Neural cell (in vitro differentiated cells): ENCODE results near the gene CCNI. TPM values are rescaled to one million over a fixed set of nuclear protein-coding genes. Genes with fewer than 3 reads are reported as not detected.

Experiments used
- H2AFZ ChIP-seq: fragments of 200-600, 300-800 bp; sonication (generic), shearing (Covaris generic); 2 replicates; pipeline ENCODE4 v1.6.0; 2014; ENCODE audit warnings: low read depth, mild to moderate bottlenecking, antibody characterized with exemption, low read length, moderate library complexity
- H3F3A ChIP-seq: fragments of 200-600 bp; shearing (Covaris generic); 2 replicates; pipeline ENCODE4 v1.6.1; 2016; ENCODE audit warnings: mild to moderate bottlenecking, moderate library complexity, mixed read lengths, antibody characterized with exemption, low read length; ENCODE audit not compliant: insufficient read depth, poor library complexity, severe bottlenecking
- H3K27ac ChIP-seq: fragments of 200-600, 300-800 bp; sonication (generic), shearing (Covaris generic); 2 replicates; pipeline ENCODE4 v1.5.1; 2014; ENCODE audit warnings: mild to moderate bottlenecking, low read length, moderate library complexity
- H3K27me3 ChIP-seq: fragments of 300-800, 200-600 bp; sonication (generic), shearing (Covaris generic); 2 replicates; pipeline ENCODE4 v1.6.0; 2014; ENCODE audit warnings: mild to moderate bottlenecking, low read depth, low read length, moderate library complexity; ENCODE audit not compliant: insufficient read depth
- H3K36me3 ChIP-seq: fragments of 300-800, 200-600 bp; sonication (generic), shearing (Covaris generic); 2 replicates; pipeline ENCODE4 v1.5.1; 2014; ENCODE audit warnings: mild to moderate bottlenecking, antibody characterized with exemption, low read length, moderate library complexity; ENCODE audit not compliant: insufficient read depth
- H3K4me2 ChIP-seq: fragments of 300-800, 200-600 bp; sonication (generic), shearing (Covaris generic); 2 replicates; pipeline ENCODE4 v1.6.0; 2014; ENCODE audit warnings: mild to moderate bottlenecking, low read length
- H3K4me3 ChIP-seq: fragments of 300-800, 200-600 bp; sonication (generic), shearing (Covaris generic); 2 replicates; pipeline ENCODE4 v1.5.1; 2014; ENCODE audit warnings: mild to moderate bottlenecking, low read length, moderate library complexity
- H3K79me2 ChIP-seq: fragments of 200-600 bp; shearing (Covaris generic); replicated peaks from 2 replicates; pipeline ENCODE4 v1.6.0; 2014; ENCODE audit warnings: mild to moderate bottlenecking, low read length, moderate library complexity; ENCODE audit not compliant: insufficient read depth
- H3K9ac ChIP-seq: fragments of 300-800, 200-600 bp; sonication (generic), shearing (Covaris generic); 2 replicates; pipeline ENCODE4 v1.6.1; 2016; ENCODE audit warnings: mild to moderate bottlenecking, low read length, mixed read lengths
- H3K9me2 ChIP-seq: fragments of 200-600 bp; shearing (Covaris generic); 2 replicates; pipeline ENCODE4 v1.6.1; 2016; ENCODE audit warnings: mild to moderate bottlenecking, low read length, mixed read lengths; ENCODE audit not compliant: insufficient read depth
- H3K9me3 ChIP-seq: fragments of 200-600, 300-800 bp; sonication (generic), shearing (Covaris generic); 2 replicates; pipeline ENCODE4 v1.6.1; 2016; ENCODE audit warnings: mild to moderate bottlenecking, mixed run types, low read length, moderate library complexity, mixed read lengths
- H4K20me1 ChIP-seq: fragments of 200-600 bp; shearing (Covaris generic); 2 replicates; pipeline ENCODE4 v1.6.1; 2016; ENCODE audit warnings: mild to moderate bottlenecking, mixed run types; ENCODE audit not compliant: insufficient read depth
- EP300 ChIP-seq: fragments of 450-650 bp; conservative IDR thresholded peaks from 2 replicates; pipeline ENCODE4 v1.6.1; 2014; ENCODE audit warnings: antibody characterized with exemption, mild to moderate bottlenecking, moderate library complexity; ENCODE audit not compliant: poor library complexity, severe bottlenecking
- EZH2 ChIP-seq: fragments of 200-600, 300-800 bp; shearing (Covaris generic), sonication (generic); IDR thresholded peaks from 2 replicates; pipeline ENCODE4 v1.6.1; 2014; ENCODE audit warnings: antibody characterized with exemption, low read length, borderline replicate concordance, mild to moderate bottlenecking; ENCODE audit not compliant: insufficient read depth, poor library complexity, severe bottlenecking
- MXI1 ChIP-seq: fragments of 450-650 bp; conservative IDR thresholded peaks from 2 replicates; pipeline ENCODE4 v1.6.1; 2014; ENCODE audit warnings: antibody characterized with exemption, mild to moderate bottlenecking; ENCODE audit not compliant: poor library complexity, severe bottlenecking
- POLR2AphosphoS5 ChIP-seq: IDR thresholded peaks from 2 replicates; pipeline ENCODE4 v1.6.1; 2012
- RAD21 ChIP-seq: fragments of 450-650 bp; conservative IDR thresholded peaks from 2 replicates; pipeline ENCODE4 v1.6.1; 2014; ENCODE audit warnings: antibody characterized with exemption, mild to moderate bottlenecking, moderate library complexity
- SMC3 ChIP-seq: fragments of 450-650 bp; conservative IDR thresholded peaks from 2 replicates; pipeline ENCODE4 v1.6.1; 2014; ENCODE audit warnings: antibody characterized with exemption, mild to moderate bottlenecking, moderate library complexity; ENCODE audit not compliant: poor library complexity
- TAF1 ChIP-seq: IDR thresholded peaks from 2 replicates; pipeline ENCODE4 v1.6.1; 2012; ENCODE audit warnings: low read depth
- polyA plus RNA-seq: library from polyadenylated mRNA; depleted of rRNA; stranded (reverse); fragments of >200 nt; gene quantifications from 2 replicates; pipeline ENCODE4 v1.2.3, GENCODE V29; 2014
- TF ChIP-seq, protein P1 (sequence below): IDR thresholded peaks from 2 replicates; pipeline ENCODE4 v1.6.1; 2012; ENCODE audit warnings: borderline replicate concordance
- TF ChIP-seq, protein P2 (sequence below): fragments of 450-650 bp; IDR thresholded peaks from 2 replicates; pipeline ENCODE4 v1.5.1; 2014; ENCODE audit warnings: antibody characterized with exemption, mild to moderate bottlenecking, moderate library complexity; ENCODE audit not compliant: poor library complexity, severe bottlenecking

CCNI gene
- polyA plus RNA-seq, 1 donor from 2014 or later, result 129 TPM

DNA sequence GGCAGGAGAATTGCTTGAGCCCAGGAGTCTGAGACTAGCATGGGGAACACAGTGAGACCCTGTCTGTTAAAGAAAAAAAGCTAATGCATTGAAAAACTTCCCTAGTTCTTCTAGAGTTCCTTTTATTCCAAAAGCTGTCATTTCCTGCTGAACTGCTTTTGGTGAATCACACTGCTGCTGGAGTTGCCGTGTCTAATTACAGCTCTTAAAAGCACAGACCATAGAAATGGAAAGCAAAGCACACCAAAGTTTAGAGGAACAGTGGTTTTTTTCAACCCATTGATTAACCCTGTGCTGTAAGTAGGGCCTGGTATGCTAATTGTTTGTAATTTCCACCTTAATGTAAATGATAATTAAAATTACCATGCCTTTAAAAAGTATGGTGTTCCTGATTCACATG, 73.9 kb downstream of the CCNI start:
- TF ChIP-seq TAF1 (no peak), EP300 (no peak), POLR2AphosphoS5 (no peak), EZH2 (no peak), SMC3 (no peak), MXI1 (no peak), RAD21 (no peak)
- TF ChIP-seq, protein P1, sequence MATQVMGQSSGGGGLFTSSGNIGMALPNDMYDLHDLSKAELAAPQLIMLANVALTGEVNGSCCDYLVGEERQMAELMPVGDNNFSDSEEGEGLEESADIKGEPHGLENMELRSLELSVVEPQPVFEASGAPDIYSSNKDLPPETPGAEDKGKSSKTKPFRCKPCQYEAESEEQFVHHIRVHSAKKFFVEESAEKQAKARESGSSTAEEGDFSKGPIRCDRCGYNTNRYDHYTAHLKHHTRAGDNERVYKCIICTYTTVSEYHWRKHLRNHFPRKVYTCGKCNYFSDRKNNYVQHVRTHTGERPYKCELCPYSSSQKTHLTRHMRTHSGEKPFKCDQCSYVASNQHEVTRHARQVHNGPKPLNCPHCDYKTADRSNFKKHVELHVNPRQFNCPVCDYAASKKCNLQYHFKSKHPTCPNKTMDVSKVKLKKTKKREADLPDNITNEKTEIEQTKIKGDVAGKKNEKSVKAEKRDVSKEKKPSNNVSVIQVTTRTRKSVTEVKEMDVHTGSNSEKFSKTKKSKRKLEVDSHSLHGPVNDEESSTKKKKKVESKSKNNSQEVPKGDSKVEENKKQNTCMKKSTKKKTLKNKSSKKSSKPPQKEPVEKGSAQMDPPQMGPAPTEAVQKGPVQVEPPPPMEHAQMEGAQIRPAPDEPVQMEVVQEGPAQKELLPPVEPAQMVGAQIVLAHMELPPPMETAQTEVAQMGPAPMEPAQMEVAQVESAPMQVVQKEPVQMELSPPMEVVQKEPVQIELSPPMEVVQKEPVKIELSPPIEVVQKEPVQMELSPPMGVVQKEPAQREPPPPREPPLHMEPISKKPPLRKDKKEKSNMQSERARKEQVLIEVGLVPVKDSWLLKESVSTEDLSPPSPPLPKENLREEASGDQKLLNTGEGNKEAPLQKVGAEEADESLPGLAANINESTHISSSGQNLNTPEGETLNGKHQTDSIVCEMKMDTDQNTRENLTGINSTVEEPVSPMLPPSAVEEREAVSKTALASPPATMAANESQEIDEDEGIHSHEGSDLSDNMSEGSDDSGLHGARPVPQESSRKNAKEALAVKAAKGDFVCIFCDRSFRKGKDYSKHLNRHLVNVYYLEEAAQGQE, result no peak
- TF ChIP-seq, protein P2, sequence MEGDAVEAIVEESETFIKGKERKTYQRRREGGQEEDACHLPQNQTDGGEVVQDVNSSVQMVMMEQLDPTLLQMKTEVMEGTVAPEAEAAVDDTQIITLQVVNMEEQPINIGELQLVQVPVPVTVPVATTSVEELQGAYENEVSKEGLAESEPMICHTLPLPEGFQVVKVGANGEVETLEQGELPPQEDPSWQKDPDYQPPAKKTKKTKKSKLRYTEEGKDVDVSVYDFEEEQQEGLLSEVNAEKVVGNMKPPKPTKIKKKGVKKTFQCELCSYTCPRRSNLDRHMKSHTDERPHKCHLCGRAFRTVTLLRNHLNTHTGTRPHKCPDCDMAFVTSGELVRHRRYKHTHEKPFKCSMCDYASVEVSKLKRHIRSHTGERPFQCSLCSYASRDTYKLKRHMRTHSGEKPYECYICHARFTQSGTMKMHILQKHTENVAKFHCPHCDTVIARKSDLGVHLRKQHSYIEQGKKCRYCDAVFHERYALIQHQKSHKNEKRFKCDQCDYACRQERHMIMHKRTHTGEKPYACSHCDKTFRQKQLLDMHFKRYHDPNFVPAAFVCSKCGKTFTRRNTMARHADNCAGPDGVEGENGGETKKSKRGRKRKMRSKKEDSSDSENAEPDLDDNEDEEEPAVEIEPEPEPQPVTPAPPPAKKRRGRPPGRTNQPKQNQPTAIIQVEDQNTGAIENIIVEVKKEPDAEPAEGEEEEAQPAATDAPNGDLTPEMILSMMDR, result no peak
- H3K4me2 ChIP-seq, result no peak overlapping the region
- no peaks in the 10 kb centered on the region for H3F3A ChIP-seq
- H3K36me3 ChIP-seq, result peaks cover 14% of the 10 kb centered on the region
- peaks cover 8% of the 10 kb centered on the region for H3K79me2 ChIP-seq
- no peaks in the 10 kb centered on the region for H3K9me3 ChIP-seq
- no peaks in the 10 kb centered on the region for H3K27me3 ChIP-seq
- no peaks in the 10 kb centered on the region for H4K20me1 ChIP-seq
- H3K9me2 ChIP-seq, result no peaks in the 10 kb centered on the region
- H2AFZ ChIP-seq, result no peak overlapping the region
- H3K4me3 ChIP-seq, result no peak overlapping the region
- no peak overlapping the region for H3K27ac ChIP-seq
- no peak overlapping the region for H3K9ac ChIP-seq

DNA sequence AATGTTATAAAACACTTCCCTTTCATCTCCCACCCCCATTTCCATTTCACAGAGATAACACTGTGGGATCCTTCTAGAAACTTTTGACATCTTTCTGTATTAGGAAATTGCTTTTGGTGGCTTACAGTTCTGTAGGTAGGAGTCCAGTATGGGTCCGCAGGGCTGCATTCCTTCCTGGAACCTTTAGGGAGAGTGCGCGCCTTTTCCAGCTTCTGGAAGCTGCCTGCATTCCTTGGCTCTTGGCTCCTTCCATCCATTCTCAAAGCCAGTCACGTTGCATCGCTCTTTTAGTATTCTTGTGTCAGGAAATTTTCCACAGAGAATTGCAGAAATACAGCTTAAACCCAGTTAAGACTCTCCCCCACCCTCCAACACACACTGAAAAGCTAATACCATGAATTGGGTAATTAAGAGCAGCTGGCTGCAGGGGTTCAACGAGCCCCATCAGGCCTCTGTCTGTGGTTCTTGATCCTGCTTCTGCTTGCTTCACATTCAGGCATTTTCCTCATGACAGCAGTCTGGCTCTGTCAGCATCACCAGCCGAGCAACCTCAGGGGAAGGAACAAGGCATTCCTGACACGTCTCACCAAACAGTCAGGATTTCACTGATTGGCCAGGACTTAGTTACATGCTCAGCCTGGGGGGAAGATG, 77.4 kb downstream of the CCNI start:
- no peak overlapping the region for H3K27ac ChIP-seq
- no peaks in the 10 kb centered on the region for H3F3A ChIP-seq
- no peaks in the 10 kb centered on the region for H4K20me1 ChIP-seq
- TF ChIP-seq MXI1 (no peak), EP300 (no peak), EZH2 (no peak), SMC3 (no peak), POLR2AphosphoS5 (no peak), RAD21 (no peak), TAF1 (no peak)
- TF ChIP-seq, protein P2, result no peak
- TF ChIP-seq, protein P1, result no peak
- no peaks in the 10 kb centered on the region for H3K9me3 ChIP-seq
- H3K79me2 ChIP-seq, result peaks cover 12% of the 10 kb centered on the region
- no peaks in the 10 kb centered on the region for H3K9me2 ChIP-seq
- H3K9ac ChIP-seq, result no peak overlapping the region
- H3K4me2 ChIP-seq, result no peak overlapping the region
- H3K36me3 ChIP-seq, result peaks cover 13% of the 10 kb centered on the region
- no peak overlapping the region for H2AFZ ChIP-seq
- H3K27me3 ChIP-seq, result no peaks in the 10 kb centered on the region
- no peak overlapping the region for H3K4me3 ChIP-seq
